Aorta (tissue), 5 donors: ENCODE results near the gene ZNF319. TPM values are rescaled to one million over a fixed set of nuclear protein-coding genes. Genes with fewer than 3 reads are reported as not detected.
A peak's percentile ranks its signal among the peaks of the same experiment; 100 is the strongest.

ENCODE experiments used
- ATAC-seq: fragments of 200-7000 bp; cut with Tn5 transposase; one replicate; pipeline ENCODE4 v1.9.1; 2022; ENCODE audit warnings: moderate library complexity; ENCODE audit not compliant: low FRiP score
- DNase-seq, 2 donors: peaks; one replicate each; pipeline ENCODE4 v3.0.0-alpha.2; 2020
- H3K27ac ChIP-seq, 2 donors: one replicate each; pipeline ENCODE4 v1.5.1; 2013; ENCODE audit warnings: low read length in 2 of 2, mild to moderate bottlenecking in 2 of 2, moderate library complexity in 2 of 2, control low read depth in 1 of 2, inconsistent platforms in 1 of 2, low read depth in 1 of 2
- H3K27me3 ChIP-seq, 2 donors: one replicate each; pipeline ENCODE4 v1.6.1; 2013; ENCODE audit warnings: control low read depth in 1 of 2, low read length in 1 of 2, mild to moderate bottlenecking in 1 of 2, moderate library complexity in 1 of 2; ENCODE audit not compliant: insufficient read depth in 2 of 2, control insufficient read depth in 1 of 2
- H3K36me3 ChIP-seq, 2 donors: one replicate each; pipeline ENCODE4 v1.6.1; 2013; ENCODE audit warnings: control low read depth in 1 of 2, low read length in 1 of 2, mild to moderate bottlenecking in 1 of 2; ENCODE audit not compliant: insufficient read depth in 2 of 2, control insufficient read depth in 1 of 2
- H3K4me1 ChIP-seq, 2 donors: one replicate each; pipeline ENCODE4 v1.6.1; 2013; ENCODE audit warnings: low read length in 2 of 2, control low read depth in 1 of 2, mild to moderate bottlenecking in 1 of 2, moderate library complexity in 1 of 2; ENCODE audit not compliant: insufficient read depth in 2 of 2, control insufficient read depth in 1 of 2
- H3K4me3 ChIP-seq, 2 donors: one replicate each; pipeline ENCODE4 v1.5.1; 2013; ENCODE audit warnings: low read length in 2 of 2, control low read depth in 1 of 2, mild to moderate bottlenecking in 1 of 2
- H3K9me3 ChIP-seq: one replicate; pipeline ENCODE4 v1.6.1; 2013; ENCODE audit warnings: mild to moderate bottlenecking, low read length; ENCODE audit not compliant: control insufficient read depth
- WGBS, 2 donors: extraction: QIAGEN DNeasy Blood & Tissue Kit; methylation state at CpG; one replicate each; pipeline ENCODE4 v1.1.7; 2013; 5-methylcytosine and 5-hydroxymethylcytosine counted together
- intact Hi-C, 2 donors: fragments of 100-400 bp; cut with DNase I; formaldehyde crosslinking; loops; one replicate each; pipeline versions ENCODE4 v1.14.2 to v1.15.0; 2022
- polyA plus RNA-seq, 2 donors: library from polyadenylated mRNA; stranded (reverse); fragments of 200-250 nt; gene quantifications; one replicate each; pipeline ENCODE4 v1.2.3, GENCODE V29; 2013
- total RNA-seq, 2 donors: library from RNA; stranded (reverse); fragmentation: NEBNext Ultra II Directional; extraction: Animal tissue kit (Norgen Biotek cat#: 25700); gene quantifications; one replicate each; pipeline ENCODE4 v1.2.1, GENCODE V29; 2021
- donor health status: healthy with polysubstance abuse.
- donor health status: Bipolar disorder and iron deficiency.
- donor health status: DM: no; HTN: no; CAD: no.
- donor health status: DM: no; HTN: no; CAD: no.
- donor health status: DM: yes; HTN: yes; CAD: no.

ZNF319 gene
- total and polyA plus RNA-seq, 4 donors = 1.6 to 10.6 (median 5.6) TPM

DNA sequence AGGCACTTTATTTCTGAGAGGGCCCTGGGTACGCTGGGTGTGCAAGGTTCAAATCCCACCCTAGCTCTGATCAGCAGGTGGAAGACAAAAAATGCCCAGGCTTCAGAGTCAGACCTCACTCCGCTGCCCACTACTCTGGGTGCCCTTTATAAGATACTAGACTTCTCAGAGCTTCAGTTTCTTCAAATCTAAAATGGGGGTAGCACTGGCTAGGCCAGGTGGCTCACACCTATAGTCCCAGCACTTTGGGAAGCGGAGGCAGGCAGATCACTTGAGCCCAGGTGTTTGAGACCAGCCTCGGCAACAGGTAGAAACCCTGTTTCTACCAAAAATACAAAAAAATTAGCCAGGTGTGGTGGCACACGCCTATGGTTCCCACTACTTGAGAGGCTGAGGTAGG, 2.5 kb upstream of the ZNF319 start:
- 94 to 95% methylated on average over 5 of the region's 5 CpGs for WGBS, 2 donors
- ATAC-seq = no peak

GRCh38 chr16:58002416-58002800, 1.9 kb upstream of the ZNF319 start:
- ATAC-seq (no peak), DNase-seq (peak in 1 of 2 donors; percentile 56)
- WGBS, 2 donors = 73 to 79% methylated on average over 9 of the region's 9 CpGs
- Histone ChIP-seq H3K4me3 (no peak overlapping the region), H3K36me3 (peaks cover 0 to 4% of the 10 kb centered on the region in 2 donors), H3K27me3 (no peaks in the 10 kb centered on the region), H3K4me1 (no peaks in the 10 kb centered on the region), H3K9me3 (no peaks in the 10 kb centered on the region), H3K27ac (no peak overlapping the region)
- intact Hi-C loops = loop anchor here (5.0 to 10.0 kb wide), 3 partner anchors 200 to 428 kb away; partner anchors contain the start of gene KIFC3 (in 1 of the 2)

More for the DNA sequence above, 2.5 kb upstream of the ZNF319 start:
- Histone ChIP-seq H3K27me3 (no peaks in the 10 kb centered on the region), H3K4me3 (no peak overlapping the region), H3K36me3 (peaks cover 0 to 4% of the 10 kb centered on the region in 2 donors), H3K27ac (no peak overlapping the region), H3K4me1 (no peaks in the 10 kb centered on the region), H3K9me3 (no peaks in the 10 kb centered on the region)
- intact Hi-C loops = loop anchor here (5.0 to 10.0 kb wide), 3 partner anchors 201 to 428 kb away; partner anchors contain the start of gene KIFC3 (in 1 of the 2)
- DNase-seq = peak in 1 of 2 donors; percentile 38

- Histone ChIP-seq H3K4me1 (no peaks in the 10 kb centered on the region), H3K4me3 (peak overlapping the region; percentile 77 to 87), H3K27ac (no peak overlapping the region), H3K36me3 (peaks cover 0 to 4% of the 10 kb centered on the region in 2 donors), H3K27me3 (no peaks in the 10 kb centered on the region), H3K9me3 (no peaks in the 10 kb centered on the region)
- no peak for ATAC-seq
- 35 to 37% methylated on average over 10 of the region's 10 CpGs for WGBS, 2 donors
- peak in 1 of 2 donors; percentile 3 for DNase-seq
- intact Hi-C loops = loop anchor here (2.0 to 10.0 kb wide), 4 partner anchors 101 to 427 kb away; partner anchors contain the start of gene KIFC3 (in 1 of the 2)
These were observed 1.4 kb upstream of the ZNF319 start for GRCh38 chr16:58001781-58002415.

DNA sequence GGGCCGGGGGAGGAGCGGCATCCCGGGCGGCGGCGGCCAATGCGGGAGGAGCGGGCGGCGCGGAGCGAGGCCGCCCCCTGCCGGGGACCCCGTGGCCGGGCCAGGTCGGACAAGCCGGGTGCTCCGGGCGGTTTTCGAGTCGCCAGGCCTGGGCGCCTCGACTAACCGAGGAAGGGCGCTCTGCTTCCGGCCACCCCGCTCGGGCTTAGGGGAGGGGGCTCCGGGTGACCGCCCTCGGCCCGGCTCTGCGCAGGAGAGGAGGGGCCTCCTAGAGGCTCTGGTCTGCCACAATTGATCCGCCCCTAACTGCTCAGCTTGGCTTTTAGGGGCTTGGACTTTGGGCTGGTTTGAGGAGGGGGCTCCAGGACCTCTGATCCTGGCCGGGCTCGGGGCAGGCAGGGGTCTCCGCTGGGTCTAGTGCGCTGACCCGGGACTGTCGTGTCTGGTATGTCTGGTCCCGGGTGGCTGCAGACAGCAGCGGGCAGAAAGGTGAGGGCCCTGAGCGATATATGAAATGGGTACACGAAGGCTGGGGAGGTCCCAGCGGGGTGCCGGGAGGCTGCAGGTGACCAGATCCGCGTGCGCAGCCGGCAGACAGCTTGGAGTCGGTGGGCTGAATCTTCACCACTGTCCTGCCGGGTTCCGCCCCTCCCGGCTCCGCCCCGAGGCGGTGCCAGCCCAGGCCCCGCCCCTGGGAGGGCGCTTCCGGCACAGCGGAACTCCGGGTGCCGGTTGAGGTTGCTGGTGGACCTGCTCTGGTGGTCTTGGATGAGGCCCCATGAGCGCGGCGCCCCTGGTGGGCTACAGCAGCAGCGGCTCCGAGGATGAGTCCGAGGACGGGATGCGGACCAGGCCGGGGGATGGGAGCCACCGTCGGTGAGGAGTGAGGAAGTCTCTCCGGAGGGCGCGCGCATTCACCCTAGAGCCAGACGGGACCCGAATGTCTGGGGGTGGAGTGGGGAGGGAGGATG, 519 bp upstream of the ZNF319 start, which contains the start of gene USB1:
Gene USB1, plus strand, starts transcription at position 702 of the 971 bp plus-strand sequence. Its CDS starts 77 bp downstream, at position 779.
- Histone ChIP-seq H3K4me3 (peak within 1 kb of the TSS; percentile 87 to 90), H3K27me3 (no peaks in the 10 kb centered on the region), H3K9me3 (no peaks in the 10 kb centered on the region), H3K27ac (peak within 1 kb of the TSS; percentile 23 to 62), H3K4me1 (no peaks in the 10 kb centered on the region), H3K36me3 (peaks cover 0 to 8% of the 10 kb centered on the region in 2 donors)
- WGBS, 2 donors = 0% methylated on average over 71 to 81 of the region's 81 CpGs
- DNase-seq (peak; percentile 90 to 96), ATAC-seq (peak; percentile 95)
- intact Hi-C loops = loop anchor here (2.0 to 10.0 kb wide), 4 partner anchors 100 to 426 kb away; partner anchors contain the start of gene KIFC3 (in 1 of the 2)

DNA sequence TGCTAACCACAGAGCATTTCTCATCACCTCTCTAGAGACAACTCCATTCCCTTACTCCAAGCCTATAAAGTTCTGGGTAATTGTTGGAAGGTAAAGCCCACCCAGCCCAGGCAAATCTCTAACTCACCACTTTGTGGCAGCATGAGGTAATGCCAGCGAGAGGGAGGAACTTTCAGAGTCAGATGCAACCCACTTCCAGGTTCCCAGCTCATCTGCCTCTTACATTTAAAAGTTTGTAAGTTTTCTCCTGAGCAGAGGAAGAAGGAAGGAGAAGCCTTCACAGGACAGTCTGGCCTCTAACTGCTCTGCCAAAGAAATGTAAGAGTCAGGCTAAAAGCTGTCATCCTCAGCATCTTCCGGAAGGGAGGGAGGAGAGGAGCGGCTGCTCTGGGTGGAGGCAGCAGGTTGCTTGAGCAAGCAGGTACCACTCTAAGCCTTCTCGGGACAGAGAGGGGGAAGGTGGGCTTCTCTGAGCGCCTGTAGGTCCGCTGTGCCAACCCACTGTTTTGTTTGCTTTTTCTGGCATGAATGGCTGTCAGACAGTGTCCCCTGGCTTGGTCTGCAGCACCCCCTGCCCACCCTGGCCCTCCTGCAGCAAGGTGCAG, 1.0 kb downstream of the ZNF319 start:
- no peaks in the 10 kb centered on the region for H3K27me3 ChIP-seq
- H3K27ac ChIP-seq = no peak overlapping the region
- H3K4me3 ChIP-seq = peak overlapping the region; percentile 87 to 90
- 9 to 15% methylated on average over 6 of the region's 6 CpGs for WGBS, 2 donors
- H3K4me1 ChIP-seq = no peaks in the 10 kb centered on the region
- no peak for ATAC-seq
- H3K36me3 ChIP-seq = peaks cover 0 to 8% of the 10 kb centered on the region in 2 donors
- no peaks in the 10 kb centered on the region for H3K9me3 ChIP-seq
- intact Hi-C loops = no loop called here
- no peak for DNase-seq

- Histone ChIP-seq H3K27ac (no peak overlapping the region), H3K9me3 (no peaks in the 10 kb centered on the region), H3K36me3 (peaks cover 0 to 8% of the 10 kb centered on the region in 2 donors), H3K4me3 (no peak overlapping the region), H3K4me1 (no peaks in the 10 kb centered on the region), H3K27me3 (no peaks in the 10 kb centered on the region)
- intact Hi-C loops = no loop called here
- 87 to 93% methylated on average over 3 of the region's 3 CpGs for WGBS, 2 donors
- ATAC-seq (no peak), DNase-seq (peak in 1 of 2 donors; percentile 14)
These were observed 1.5 kb downstream of the ZNF319 start for GRCh38 chr16:57998992-57999365.

DNA sequence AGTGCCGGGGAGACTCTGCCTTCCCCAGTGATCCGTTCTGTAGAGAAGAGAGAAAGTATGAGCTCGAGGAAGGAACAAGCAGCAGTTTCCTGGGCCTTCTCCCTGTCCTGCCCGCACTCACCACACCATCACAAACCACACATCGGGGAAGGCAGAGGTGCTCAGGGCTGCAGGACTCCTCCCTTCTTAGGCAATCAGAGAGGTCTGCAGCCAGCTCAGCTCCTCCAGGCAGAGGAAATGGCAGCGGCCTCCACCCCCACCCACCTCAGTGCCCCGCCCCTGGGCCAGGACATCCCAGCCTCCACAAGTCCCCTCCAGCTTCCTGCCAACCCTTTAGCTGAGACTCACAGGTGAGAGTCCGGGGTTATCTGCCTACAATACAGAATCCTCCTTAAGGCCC, 2.0 kb downstream of the ZNF319 start:
- H3K4me3 ChIP-seq = no peak overlapping the region
- 87% methylated on average over 8 of the region's 8 CpGs for WGBS, 2 donors
- no peaks in the 10 kb centered on the region for H3K4me1 ChIP-seq
- ATAC-seq (no peak), DNase-seq (peak in 1 of 2 donors; percentile 74)
- intact Hi-C loops = no loop called here
- H3K27ac ChIP-seq = no peak overlapping the region
- H3K9me3 ChIP-seq = no peaks in the 10 kb centered on the region
- peaks cover 0 to 8% of the 10 kb centered on the region in 2 donors for H3K36me3 ChIP-seq
- no peaks in the 10 kb centered on the region for H3K27me3 ChIP-seq

- Histone ChIP-seq H3K4me1 (no peaks in the 10 kb centered on the region), H3K27me3 (no peaks in the 10 kb centered on the region), H3K9me3 (no peaks in the 10 kb centered on the region), H3K4me3 (no peak overlapping the region), H3K27ac (no peak overlapping the region), H3K36me3 (peaks cover 0 to 4% of the 10 kb centered on the region in 2 donors)
- DNase-seq (peak in 1 of 2 donors; percentile 64), ATAC-seq (no peak)
- WGBS, 2 donors = 95 to 96% methylated on average over 36 of the region's 36 CpGs
- intact Hi-C loops = no loop called here
These were observed 2.8 kb downstream of the ZNF319 start for GRCh38 chr16:57997528-57998265.
